ENCODE measurements around the gene MADCAM1. TPM values are rescaled to one million over a fixed set of nuclear protein-coding genes. Genes with fewer than 3 reads are reported as not detected.

MADCAM1 gene
- total RNA-seq, 1 donor from 2014 or later, result 0.40 TPM

DNA sequence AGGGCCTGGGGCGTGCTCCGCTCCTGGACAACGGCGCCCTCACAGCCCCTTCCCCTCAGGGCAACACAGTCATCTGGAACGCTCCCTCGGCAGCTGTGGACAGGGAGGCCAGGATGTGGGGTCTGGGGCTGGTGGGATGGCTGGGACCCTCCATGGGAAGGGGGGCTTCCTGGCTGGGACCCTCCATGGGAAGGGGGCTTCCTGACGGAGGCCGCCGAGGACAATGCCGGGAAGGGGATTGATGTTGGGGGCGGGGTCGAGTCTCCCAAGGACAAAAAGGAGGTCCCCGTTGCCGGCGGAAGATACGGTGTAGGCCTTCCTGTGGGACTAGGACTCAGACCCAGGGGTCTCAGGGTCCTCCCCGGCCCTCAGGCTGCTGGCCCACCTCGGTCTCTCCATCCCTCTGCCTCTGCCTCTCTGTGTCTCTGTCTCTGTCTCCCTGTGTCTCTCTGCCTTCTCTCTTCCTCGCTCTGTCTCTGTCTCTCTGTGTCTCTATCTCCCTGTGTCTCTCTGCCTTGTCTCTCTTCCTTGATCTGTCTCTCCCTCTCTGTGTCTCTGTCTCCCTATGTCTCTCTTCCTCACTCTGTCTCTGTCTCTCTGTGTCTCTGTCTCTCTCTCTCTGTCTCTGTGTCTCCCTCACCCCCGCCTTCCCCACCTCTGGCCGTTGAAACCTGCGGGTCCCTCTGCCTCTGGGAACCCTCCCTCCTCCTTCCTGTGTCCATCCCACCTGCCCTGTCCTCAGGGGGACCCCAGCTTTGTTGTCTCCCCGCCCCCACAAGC lies 2.7 kb upstream of the MADCAM1 start:
- Mint-ChIP-seq H3K4me3 (no peak overlapping the region), H3K27ac (no peak overlapping the region), H3K36me3 (ENCODE audit: low read depth) (no peaks in the 10 kb centered on the region), H3K4me1 (peaks cover 11% of the 10 kb centered on the region), H3K27me3 (peaks cover 6% of the 10 kb centered on the region), H3K9me3 (no peaks in the 10 kb centered on the region)
- DNase-seq (no peak), ATAC-seq (ENCODE audit: low read depth) (no peak)
- ChIA-PET CTCF (no interaction called here), POLR2A (interaction anchor here (3.6 kb wide), 1 partner anchor 13 kb away, joined by 13 read pairs; no protein-coding TSS in a partner anchor)
- TF ChIP-seq, protein P1, sequence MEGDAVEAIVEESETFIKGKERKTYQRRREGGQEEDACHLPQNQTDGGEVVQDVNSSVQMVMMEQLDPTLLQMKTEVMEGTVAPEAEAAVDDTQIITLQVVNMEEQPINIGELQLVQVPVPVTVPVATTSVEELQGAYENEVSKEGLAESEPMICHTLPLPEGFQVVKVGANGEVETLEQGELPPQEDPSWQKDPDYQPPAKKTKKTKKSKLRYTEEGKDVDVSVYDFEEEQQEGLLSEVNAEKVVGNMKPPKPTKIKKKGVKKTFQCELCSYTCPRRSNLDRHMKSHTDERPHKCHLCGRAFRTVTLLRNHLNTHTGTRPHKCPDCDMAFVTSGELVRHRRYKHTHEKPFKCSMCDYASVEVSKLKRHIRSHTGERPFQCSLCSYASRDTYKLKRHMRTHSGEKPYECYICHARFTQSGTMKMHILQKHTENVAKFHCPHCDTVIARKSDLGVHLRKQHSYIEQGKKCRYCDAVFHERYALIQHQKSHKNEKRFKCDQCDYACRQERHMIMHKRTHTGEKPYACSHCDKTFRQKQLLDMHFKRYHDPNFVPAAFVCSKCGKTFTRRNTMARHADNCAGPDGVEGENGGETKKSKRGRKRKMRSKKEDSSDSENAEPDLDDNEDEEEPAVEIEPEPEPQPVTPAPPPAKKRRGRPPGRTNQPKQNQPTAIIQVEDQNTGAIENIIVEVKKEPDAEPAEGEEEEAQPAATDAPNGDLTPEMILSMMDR (IDR thresholded peaks at IDR 0.05), result no peak
- intact Hi-C loops (cut with micrococcal nuclease), result no loop called here

DNA sequence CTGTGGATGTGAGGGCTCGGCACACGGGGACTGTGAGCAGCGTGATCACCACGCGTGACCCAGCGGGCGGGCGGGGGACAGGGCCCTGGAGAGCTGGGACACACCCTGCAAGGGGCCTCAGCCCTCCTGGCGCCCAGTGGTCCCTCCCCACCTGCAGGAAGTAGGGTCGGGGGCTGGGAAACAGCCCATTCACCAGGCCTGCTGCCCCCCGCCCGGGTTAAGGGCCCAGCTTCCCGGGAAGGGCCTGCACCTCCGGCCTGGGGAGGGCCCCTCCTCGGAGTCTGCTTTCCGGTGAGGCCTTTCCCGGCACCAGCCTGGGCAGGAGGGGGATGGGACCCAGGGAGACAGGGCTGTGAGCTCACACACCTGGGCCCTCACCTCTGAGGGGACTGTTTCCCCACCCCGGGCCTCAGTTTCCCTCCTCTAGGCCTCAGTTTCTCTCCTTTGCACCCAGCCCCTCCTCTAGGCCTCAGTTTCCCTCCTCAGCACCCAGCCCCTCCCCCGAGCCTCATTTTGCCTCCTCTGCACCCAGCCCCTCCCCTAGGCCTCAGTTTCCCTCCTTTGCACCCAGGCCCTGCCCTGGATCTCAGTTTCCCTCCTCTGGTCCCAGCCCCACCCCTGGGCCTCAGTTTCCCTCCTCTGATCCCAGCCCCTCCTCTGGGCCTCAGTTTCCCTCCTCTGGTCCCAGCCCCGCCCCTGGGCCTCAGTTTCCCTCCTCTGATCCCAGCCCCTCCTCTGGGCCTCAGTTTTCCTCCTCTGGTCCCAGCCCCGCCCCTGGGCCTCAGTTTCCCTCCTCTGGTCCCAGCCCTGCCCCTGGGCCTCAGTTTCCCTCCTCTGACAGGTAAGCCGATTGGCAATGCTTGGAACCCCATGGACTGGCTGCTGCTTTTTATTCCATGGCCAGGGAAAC lies 1.9 kb upstream of the MADCAM1 start:
- Mint-ChIP-seq H3K4me1 (peaks cover 14% of the 10 kb centered on the region), H3K27me3 (peaks cover 12% of the 10 kb centered on the region), H3K9me3 (no peaks in the 10 kb centered on the region), H3K4me3 (no peak overlapping the region), H3K36me3 (ENCODE audit: low read depth) (no peaks in the 10 kb centered on the region), H3K27ac (no peak overlapping the region)
- intact Hi-C loops (cut with micrococcal nuclease), result no loop called here
- ChIA-PET CTCF (no interaction called here), POLR2A (no interaction called here)
- ATAC-seq (ENCODE audit: low read depth), result no peak
- DNase-seq, result no peak
- TF ChIP-seq, protein P1 (IDR thresholded peaks at IDR 0.05), result no peak

DNA sequence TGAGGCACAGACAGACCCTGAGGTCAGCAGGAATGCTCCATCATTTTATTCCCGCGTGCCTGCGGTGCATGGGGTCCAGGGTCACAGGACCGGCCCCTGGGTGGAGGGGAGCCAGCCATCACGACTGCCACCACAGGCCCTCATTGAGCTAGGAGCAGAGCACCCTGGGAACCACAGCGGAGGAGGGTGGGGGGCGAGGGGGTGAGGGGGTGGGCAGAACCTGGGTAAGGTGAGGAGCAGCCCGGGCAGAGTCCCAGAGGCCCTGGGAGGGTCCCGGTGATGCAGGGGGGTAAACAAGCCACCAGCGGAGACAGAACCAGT lies 1.2 kb upstream of the MADCAM1 start:
- Mint-ChIP-seq H3K9me3 (no peaks in the 10 kb centered on the region), H3K4me3 (no peak overlapping the region), H3K27ac (no peak overlapping the region), H3K4me1 (peaks cover 8% of the 10 kb centered on the region), H3K36me3 (ENCODE audit: low read depth) (no peaks in the 10 kb centered on the region), H3K27me3 (peaks cover 15% of the 10 kb centered on the region)
- intact Hi-C loops (cut with micrococcal nuclease), result no loop called here
- DNase-seq (no peak), ATAC-seq (ENCODE audit: low read depth) (no peak)
- CTCF ChIA-PET, result interaction anchor here (0.6 kb wide), 1 partner anchor 10 kb away, joined by 3 read pairs; no protein-coding TSS in a partner anchor
- TF ChIP-seq, protein P1 (IDR thresholded peaks at IDR 0.05), result no peak
- POLR2A ChIA-PET, result interaction anchor here (0.6 to 1.3 kb wide), 2 partner anchors 9 to 11 kb away, joined by 3 to 5 read pairs; no protein-coding TSS in a partner anchor

DNA sequence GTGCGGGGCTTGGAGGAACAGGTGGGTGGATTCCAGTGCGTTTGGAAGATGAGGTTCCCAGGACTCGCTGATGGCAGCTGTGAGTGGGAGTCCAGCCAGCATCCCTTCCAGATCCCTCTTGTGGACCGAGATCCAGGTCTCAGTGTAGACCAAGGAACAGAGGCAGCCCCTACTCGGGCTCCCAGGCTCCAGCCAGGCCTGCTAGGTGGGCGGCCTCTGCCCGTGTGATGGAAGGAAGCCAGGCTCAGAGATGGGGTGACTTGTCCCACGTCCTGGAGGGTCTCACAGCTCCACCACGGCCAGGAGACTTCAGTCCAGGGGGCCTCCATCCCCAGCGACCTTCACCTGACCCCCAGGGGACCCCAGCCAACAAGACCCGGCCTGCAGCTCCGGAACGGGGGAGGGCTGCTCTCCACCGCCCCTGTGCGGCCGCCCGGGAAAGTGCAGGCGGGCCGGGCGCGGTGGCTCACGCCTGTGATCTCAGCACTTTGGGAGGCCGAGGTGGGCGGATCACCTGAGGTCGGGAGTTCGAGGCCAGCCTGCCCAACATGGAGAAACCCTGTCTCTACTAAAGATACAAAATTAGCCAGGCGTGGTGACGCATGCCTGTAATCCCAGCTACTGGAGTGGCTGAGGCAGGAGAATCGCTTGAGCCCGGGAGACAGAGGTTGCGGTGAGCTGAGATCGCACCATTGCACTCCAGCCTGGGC lies 729 bp upstream of the MADCAM1 start:
- TF ChIP-seq, protein P1 (IDR thresholded peaks at IDR 0.05), result no peak
- ChIA-PET CTCF (interaction anchor here (0.6 kb wide), 1 partner anchor 9 kb away, joined by 3 read pairs; no protein-coding TSS in a partner anchor), POLR2A (interaction anchor here (0.6 to 1.3 kb wide), 2 partner anchors 8 to 11 kb away, joined by 3 to 5 read pairs; no protein-coding TSS in a partner anchor)
- ATAC-seq (ENCODE audit: low read depth), result no peak
- H3K4me1 Mint-ChIP-seq, result peaks cover 8% of the 10 kb centered on the region
- no peak for DNase-seq
- no peak overlapping the region for H3K27ac Mint-ChIP-seq
- intact Hi-C loops (cut with micrococcal nuclease), result no loop called here
- no peaks in the 10 kb centered on the region for H3K9me3 Mint-ChIP-seq
- H3K27me3 Mint-ChIP-seq, result peaks cover 15% of the 10 kb centered on the region
- no peak overlapping the region for H3K4me3 Mint-ChIP-seq
- H3K36me3 Mint-ChIP-seq (ENCODE audit: low read depth), result no peaks in the 10 kb centered on the region
